NCI-H1105 treated with DMSO at 0.1 percent for 48 hours (cell line): Measurements from ENCODE around the gene RPGR.

Experiments
- DNase-seq: peaks from one replicate; lab custom pipeline; 2025; lab: John Stamatoyannopoulos, UW

Gene RPGR

DNA sequence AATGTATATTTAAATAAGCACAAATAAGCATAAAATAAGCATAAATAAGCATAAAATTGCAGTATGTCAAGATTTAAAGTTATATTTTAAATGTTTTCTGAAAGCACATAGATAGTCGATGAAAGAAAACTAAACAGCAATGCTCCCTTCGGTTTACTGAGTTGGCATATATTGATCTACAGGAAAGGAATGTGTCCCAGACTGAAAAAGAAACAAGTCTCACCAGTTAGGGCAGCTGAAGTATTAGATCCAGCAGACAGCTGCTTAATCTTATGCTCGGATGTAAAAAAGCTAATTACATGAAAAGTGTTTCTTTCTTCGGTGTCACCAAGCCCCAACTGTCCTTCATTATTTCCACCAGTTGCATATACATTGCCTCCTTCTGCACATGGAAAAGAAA lies 8.7 kb downstream of the RPGR start:
- no peak for DNase-seq

DNA sequence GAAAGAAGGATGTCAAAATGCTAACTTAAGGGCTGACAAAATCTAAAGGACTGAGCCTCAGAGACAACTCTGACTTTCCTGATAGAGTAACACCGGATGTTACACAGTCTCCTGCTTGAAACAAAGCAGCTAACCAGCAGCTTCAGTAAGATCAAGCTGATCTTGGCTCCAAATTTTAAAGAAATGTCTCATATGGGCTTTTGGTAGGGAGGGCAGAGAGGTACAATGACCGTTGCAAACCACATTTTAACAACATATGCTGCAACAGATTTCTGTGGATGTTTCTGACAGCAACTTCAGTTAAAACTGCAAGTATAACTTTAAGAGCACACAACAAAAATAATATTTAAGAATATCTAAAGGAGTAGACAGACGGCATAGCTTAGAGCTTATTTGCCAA lies 9.1 kb downstream of the RPGR start:
- DNase-seq, result no peak

DNA sequence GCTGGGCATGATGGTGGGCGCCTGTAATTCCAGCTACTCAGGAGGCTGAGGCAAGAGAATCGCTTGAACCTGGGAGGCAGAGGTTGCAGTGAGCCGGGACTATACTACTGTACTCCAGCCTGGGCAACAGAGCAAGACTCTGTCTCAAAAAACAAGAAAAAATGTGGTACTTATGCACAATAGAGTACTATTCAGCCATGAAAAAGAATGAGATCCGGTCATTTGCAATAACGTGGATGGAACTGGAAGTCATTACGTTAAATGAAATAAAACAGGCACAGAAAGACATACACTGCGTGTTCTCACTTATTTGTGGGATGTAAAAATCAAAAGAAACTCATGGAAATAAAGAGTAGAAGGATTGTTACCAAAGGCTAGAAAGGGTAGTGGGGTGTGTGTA lies 12.1 kb downstream of the RPGR start:
- DNase-seq, result no peak

DNA sequence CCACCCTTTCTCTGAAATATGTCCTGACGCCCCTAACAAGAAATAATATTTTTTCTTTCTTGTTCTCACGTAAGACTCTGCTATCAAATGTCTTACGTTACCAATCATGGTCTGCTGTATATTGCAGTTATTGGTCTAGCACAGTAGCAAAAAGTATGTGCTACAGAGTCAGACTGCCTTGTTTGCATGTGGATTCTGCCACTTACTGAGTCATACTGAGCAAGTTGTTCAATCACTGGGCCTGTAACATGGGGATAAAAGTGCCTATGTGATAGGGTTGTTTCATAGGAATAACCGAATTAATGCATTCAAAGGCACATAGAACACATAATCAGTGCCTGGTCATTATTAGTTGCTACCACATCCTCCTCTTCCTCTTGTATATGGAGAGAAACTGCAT lies 14.1 kb downstream of the RPGR start:
- no peak for DNase-seq

DNA sequence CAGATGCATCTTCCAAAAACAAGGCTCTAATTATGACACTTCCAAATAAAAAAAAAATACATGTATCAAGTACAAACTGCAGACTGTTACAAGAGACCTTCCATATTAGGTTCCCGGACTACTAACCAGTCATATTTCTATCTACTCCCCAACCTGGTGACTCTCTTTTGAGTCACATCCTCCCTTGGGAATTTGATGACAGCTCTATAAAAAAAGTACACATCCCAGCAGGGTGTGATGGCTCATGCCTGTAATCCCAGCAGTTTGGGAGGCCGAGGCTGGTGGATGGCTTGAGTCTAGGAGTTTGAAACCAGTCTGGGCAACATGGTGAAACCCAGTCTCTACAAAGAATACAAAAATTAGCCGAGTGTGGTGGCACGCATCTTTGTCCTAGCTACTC lies 14.9 kb downstream of the RPGR start:
- DNase-seq, result no peak

DNA sequence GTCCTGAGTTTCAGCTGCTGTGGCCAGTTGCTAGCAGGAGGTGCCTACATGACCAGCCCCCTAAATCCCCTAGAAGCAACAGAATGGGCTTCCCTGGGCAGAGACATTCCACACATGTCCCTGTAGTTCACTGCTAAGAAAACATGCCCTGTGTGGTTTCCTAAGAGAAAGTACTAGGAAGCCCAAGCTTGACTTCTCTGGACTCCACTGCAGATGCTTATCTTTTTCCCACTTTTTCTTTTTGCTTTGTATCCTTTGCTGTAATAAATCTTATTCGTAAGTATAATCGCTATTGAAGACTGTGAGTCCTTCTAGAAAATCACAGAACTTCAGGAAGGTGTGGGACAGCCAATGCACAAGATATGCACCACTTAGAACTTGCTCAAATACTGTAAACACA lies 15.6 kb downstream of the RPGR start:
- DNase-seq, result no peak

DNA sequence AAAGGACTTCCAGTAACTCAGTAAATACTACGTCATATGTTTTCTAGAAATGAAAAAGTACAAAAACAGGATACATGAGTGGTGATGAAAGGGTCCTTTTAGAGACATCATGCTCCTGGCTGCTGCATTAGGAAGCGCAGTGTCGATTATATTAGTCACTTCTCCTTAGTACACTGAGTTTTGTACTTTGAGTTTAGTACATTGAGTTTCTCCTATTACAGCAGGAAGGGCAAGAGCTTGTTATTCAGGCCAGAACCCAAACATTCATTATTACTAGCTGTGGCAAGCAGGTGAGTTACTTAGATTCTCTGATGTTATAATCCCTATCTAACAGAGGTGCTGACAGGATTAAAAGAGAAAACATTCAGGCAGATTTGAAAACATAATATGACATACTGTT lies 21.3 kb downstream of the RPGR start:
- no peak for DNase-seq

DNA sequence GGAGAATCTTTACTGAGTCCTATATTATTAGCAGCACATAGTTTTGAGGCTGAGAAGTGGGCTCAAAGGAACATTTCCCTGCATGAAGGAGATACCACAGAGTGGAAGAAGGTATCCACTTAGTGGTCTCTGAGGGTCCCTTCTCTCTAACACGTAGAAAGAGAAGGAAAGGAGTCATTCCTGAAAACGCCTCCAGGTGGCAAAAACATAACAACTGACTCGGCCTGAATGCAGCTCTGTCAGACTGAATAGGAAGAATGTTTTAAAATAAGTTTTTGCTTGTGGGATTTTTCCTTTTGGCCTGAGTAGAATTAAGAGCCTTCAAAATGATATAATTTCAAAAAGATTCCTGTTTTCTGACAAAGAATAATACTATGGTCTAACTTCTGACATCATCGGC lies 23.3 kb downstream of the RPGR start:
- no peak for DNase-seq

DNA sequence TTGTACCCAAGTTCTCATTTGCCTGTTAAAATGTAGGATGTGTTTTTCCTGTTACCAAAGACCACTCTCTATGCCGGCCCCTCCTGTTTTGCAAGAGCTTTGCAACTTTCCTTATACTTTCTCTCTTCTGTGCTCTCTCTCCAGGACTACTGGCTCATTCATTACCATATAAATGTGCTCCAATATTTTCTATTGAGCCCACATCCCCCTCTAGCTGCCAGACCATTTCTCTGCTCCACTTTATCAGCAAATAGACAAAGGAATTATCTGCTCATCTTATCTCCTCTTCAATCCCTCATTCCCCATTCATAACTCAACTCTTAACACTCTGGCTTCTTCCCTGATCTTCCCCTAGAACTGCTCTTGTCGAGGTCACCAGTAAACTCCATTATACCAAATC lies 33.6 kb downstream of the RPGR start:
- DNase-seq, result no peak

DNA sequence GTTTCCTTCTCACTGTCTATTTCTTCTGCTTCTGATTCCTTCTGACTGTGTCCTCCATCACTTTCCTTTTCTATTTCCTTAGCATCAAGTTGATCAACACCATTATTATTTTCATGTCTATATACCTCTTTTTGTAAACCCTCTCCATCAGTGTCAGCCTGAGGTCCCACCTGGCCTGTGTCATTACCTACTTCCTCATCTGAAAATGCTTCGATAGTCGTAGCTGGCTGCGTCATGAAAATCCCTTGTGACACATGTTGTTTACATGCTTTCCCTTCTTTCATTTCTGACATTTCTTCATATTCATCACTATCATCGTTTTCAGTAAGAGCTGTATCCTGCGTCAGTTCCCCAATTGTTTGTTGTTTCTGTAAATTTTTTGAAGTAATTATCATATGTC lies 39.6 kb downstream of the RPGR start:
- DNase-seq, result no peak

DNA sequence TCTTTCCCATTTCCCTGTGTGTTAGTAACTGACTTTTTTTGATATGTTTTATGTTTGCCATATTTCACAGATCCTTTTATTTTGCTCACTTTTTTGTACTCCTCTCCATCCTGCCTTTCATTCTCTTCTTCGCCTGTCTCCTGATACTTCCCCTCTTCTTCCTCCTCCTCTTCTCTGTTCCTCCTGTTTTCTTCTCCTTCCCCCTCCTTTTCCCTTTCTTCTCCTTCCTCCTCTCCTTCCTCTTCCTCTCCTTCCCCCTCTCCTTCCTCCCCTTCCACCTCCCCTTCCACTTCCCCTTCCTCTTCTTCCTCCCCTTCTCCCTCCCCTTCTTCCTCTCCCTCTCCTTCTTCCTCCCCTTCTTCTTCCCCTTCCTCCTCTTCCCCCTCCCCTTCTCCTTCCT lies 41.7 kb downstream of the RPGR start:
- DNase-seq, result no peak

DNA sequence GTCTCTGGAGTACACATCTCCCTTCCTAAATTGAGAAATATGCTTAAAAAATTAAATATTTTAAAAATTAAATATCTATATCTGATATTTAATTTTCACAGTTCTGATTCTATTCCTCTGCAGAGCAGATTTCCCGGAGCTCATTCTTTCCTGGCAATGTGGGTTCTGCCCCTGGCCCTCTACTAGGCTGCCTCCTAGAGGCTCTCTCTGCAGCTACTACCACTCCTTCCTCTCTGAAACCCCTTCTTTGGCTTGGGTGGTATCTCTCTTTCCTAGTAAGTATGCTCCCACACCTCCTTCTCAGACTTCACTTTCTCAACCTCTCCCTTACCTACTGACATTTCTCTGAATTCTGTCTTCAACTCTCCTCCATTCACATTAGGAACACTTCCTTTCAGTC lies 45.3 kb downstream of the RPGR start:
- no peak for DNase-seq

DNA sequence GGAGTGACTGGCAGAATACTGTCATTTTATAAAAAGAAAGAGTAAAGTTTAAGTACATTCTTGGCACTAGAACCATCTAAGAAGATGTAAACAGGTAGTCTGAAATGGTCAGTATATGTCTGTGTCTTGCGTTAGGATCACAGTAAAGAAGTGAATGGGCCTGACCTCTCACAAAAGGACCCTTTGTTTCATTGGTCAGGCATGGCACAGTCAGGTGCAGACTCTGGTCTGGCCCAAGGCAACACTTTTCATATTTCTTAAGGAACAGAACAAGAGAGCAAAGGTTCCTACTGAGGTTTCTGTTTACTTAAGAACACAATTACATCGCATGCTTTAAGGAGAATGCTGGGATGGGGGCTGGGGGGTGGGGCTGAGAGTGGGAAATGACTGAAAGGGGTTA lies 48.1 kb downstream of the RPGR start:
- no peak for DNase-seq

DNA sequence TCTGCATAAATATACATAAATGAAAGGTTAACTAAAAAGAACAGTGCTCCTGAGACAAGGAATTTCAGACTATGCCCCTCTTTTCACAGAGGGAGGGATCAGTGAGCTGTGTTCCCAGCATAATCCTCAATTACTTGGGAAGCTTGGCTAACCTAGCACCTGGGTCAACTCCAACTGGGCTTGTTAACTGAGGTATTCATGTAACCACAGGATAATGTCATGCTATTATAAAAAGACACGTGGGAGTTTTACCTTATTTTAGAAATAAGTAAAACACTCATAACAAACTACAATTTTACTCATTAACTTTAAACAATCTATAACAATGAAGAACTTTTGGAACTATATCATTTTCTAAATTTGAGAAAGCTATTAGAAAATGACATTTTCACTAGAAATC lies 48.6 kb downstream of the RPGR start:
- DNase-seq, result no peak

DNA sequence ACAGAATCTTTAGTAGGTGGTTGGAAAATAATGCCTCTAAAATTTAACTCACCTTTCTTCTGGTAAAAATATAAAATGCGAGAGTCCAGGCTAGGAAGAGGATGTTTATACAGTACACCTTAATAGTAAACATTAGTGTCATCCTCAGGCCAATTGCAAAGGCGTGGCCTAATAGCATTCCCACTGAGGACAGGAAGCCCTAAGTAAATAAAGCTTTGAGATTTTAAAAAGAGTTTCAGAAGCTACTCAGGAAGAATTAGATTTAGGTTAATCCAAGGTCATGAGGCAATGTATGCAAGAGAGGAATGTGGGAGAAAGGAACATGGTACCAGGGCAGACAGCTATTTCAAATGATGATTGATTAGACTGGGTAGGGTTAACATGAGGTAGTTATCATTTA lies 49.5 kb downstream of the RPGR start:
- DNase-seq, result no peak

DNA sequence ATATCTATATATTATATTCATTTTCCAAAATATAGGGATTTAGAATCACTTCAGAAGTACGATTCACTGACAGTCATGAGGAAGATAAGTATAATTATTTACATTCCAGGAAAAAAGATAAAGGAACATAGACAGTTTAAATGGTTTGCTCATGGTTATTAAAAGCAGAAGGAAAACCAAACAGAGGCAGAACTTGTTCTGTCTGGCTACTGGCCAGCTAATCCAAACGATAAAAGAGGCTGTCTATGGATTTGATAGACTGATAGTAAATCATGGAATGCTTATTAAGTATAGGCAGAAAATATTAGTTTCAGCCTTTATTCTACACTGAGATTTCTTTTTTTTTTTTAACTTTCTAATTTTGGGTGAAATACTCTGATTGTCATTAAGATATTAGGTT lies 50.2 kb downstream of the RPGR start:
- no peak for DNase-seq

DNA sequence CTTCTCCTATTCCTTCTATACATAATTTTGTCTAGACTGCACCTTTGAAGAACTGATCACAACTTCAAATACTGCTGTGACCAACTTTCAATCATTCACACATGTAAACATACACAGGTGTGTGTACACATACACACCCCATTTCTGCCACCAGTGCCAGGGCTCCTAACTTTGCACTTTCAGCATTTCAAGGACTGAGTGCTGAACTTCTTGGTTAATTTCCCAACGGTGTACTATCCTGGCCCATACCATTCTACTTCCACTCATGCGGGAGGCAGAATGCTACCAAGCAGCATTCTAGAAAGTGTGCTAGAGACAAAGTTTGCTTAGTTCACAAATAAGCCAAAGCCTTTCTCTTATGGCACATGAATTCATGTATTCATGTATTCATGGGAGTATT lies 51.2 kb downstream of the RPGR start:
- no peak for DNase-seq

DNA sequence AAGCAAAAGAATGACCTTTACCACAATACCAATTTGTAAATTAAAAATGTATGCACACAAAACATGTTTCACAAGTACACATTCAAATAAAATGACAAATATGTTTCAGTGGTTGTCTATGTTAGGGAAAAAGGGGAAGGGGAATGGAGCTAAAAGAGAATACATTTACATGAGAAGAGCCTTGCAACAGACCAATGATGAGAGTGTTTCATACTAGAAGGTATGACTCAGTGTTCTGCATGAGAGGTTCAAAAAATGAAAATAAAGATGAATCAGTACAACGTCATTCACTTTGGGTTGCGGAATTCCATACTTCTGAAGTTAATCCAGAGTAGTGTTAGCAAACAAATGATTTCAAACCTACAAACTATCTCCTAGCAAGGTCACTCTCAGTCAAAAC lies 51.7 kb downstream of the RPGR start:
- DNase-seq, result no peak

DNA sequence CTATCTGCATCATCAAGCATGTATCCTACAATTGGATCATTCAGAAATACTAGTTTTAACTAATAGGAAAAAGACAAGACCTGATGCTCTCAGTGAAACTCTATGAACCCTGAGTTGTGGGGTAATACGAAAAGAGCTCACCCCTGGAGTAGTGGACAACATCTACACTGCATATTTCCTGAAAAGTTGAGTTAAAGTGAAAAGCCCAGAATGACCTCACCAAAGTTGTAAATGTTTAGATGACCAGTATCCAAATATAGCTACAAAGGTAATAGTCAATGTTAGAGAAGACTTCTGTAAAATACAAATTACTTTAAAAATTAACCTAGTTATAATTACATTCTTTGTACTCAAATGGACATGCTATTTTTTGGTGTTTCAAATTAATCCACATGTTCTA lies 53.9 kb downstream of the RPGR start:
- no peak for DNase-seq

DNA sequence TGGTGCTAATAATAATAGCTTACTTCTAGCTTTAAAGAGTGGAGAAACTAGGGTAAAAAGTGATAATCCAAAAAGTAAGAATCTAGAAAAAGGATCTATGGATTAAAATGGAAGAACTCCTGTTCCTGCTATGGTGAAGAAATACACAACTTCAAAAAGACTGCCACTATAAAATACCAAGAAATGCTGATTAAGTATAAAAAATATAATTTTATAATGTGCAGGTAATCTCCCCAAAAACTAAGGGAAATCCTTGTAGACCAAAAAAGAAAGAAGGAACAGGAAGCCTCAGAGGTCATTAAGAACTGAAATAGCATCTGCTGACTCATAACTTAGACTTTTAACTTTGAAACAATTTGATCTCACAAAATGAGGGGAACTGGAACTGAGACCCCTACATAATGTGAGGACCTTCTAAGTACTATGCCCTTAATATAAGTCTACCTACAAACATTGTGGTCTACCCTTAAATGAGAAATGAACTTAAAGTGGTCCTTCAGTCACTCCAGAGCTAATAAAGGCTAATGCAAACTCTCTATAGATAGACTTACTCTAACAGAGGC lies 56.1 kb downstream of the RPGR start:
- no peak for DNase-seq

DNA sequence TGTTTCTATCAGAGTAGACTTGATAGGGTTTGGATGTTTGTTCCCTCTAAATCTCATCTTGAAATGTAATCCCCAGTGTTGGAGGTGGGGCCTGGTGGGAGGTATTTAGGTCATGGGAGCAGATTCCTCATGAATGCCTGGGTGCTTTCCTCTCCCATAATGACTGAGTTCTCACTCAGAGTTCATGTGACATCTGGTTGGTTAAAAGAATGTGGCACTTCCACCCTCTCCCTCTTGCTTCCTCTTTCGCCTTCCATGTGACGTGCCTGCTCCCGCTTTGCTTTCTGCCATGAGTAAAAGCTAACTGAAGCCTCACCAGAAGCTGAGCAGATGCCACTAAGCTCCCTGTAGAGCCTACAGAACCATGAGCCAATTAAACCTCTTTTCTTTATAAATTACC lies 59.3 kb downstream of the RPGR start:
- no peak for DNase-seq

DNA sequence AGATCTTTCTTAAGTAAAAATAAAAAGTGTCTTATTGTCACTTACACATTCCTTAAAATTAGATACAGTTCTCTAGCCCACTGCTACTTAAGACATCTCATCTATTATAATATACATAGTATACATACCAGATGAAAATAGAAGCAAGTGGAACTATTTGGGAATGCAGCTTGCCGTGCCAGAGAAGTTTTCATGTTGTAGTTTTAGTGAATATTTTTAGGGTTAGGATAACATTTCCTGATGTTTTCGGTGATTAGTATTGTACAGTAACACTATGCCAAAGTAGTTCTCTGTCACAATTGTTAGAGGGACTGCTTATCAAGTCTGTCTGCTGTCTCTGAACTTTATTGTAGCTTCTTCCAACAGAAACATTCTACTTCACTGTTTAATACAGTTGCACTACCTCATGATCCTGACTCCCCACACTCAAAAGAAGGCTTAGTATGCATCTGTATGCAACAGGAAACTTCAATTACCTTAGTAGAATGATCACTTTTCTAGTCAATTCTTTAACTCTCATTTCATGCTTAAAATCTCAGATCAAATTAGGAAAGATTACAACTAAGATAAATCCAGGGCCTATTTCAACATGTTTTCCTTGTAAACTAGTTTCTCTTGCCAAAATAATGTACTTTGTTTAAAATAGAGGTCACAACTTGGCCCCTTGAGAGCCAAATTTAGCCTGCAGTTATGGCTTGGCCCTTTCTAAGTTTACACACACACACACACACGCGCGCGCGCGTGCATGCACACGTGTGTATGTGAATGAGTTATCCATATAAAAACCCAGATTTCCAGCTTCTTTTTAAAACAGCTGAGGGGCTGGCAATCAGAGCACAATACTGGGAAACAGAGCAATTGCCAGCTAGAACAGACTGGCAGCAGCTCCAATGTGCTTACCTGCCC lies 64.3 kb downstream of the RPGR start:
- no peak for DNase-seq

DNA sequence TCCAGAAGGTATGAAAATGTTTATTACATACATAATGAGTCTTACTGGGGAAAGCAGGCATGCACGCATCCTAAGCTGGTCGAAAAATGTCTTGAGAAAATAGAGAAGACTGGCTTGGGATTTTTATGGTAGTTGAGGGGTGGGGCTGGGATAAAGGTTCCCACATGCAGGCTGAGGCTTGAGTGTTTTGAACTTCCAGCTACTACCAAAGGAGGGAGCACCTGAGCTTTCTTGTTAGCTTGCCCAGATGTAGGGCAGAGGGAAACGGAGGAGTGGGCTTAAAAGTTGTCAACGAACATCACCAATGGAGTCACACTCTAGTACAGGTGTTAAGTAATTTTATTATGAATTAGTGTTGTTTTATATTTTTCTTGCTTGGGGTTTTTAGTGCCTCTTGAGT lies 67.1 kb downstream of the RPGR start:
- DNase-seq, result peak; percentile 1

DNA sequence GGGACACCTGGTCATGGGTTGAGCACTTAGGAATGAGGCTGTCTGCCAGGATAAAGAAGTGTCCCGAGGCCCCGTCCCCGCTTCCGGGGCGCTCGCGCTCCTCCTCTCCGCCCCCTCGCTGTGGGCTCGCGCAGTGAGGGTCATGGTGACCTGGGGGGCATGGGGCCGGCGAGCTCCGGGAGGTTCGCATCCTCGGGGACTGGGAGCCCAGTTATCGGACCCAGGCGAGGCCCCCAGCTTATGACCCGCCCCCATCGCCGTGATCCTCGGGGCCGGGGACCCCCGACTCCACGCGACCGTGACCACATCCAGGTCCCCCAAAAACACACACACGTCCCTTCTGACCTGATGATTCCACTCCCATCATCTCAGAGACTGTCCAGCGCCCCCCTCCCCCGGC lies 71.3 kb downstream of the RPGR start:
- no peak for DNase-seq
